Neutrophil (primary cell): ENCODE data around the gene APP.

Experiments used
- H3K27ac ChIP-seq: fragments of 200-600 bp; sonication (generic); 2 replicates; pipeline ENCODE4 v1.5.1; 2016; ENCODE audit warnings: mild to moderate bottlenecking, moderate library complexity
- H3K27me3 ChIP-seq: fragments of 200-600 bp; sonication (generic); 2 replicates; pipeline ENCODE4 v1.6.0; 2016; ENCODE audit warnings: mild to moderate bottlenecking
- H3K36me3 ChIP-seq: fragments of 200-600 bp; sonication (generic); 2 replicates; pipeline ENCODE4 v1.5.1; 2017
- H3K4me1 ChIP-seq, 2 experiments: fragments of 200-600 bp in 1 of 2; sonication (generic) in 1 of 2; 1 replicate in 1 of 2; 2 replicates in 1 of 2; pipeline versions ENCODE4 v1.5.1 to v1.6.1; 2013 to 2016; ENCODE audit warnings: low read depth in 1 of 2, low read length in 1 of 2, mild to moderate bottlenecking in 1 of 2, moderate library complexity in 1 of 2; ENCODE audit not compliant: control insufficient read depth in 1 of 2, insufficient read depth in 1 of 2
- H3K4me3 ChIP-seq, 2 experiments: fragments of 200-600 bp in 1 of 2; sonication (generic) in 1 of 2; 1 replicate in 1 of 2; 2 replicates in 1 of 2; pipeline ENCODE4 v1.5.1; 2013 to 2016; ENCODE audit warnings: low read depth in 1 of 2, low read length in 1 of 2, mild to moderate bottlenecking in 1 of 2, moderate library complexity in 1 of 2
- H3K9me3 ChIP-seq: fragments of 200-600 bp; sonication (generic); 2 replicates; pipeline ENCODE4 v1.5.1; 2016
- TF ChIP-seq, protein P1 (sequence below): fragments of 200-600 bp; sonication (generic); IDR thresholded peaks from 2 replicates; pipeline ENCODE4 v1.5.1; 2016; ENCODE audit warnings: antibody characterized with exemption

The APP gene

DNA sequence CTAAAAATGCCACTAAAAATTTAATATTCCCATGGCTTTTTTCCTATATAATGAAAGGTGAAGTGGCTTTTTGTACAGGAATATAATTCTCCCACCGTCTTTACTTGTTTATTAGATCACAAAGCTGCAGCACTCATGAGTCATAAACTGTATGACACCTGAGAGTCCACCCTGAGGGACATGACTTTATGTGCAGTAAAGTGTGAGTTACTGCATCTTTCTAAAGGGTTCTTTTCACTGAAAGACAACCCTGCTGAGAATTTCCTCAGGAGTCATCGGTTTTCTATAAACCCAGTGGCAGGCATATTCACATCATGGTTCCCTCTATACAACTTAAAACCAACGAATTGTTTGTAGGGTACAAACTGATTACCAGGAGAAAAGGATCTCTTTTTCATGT, 77.4 kb downstream of the APP start:
- H3K9me3 ChIP-seq, result no peaks in the 10 kb centered on the region
- peaks cover 13 to 15% of the 10 kb centered on the region in 2 experiments for H3K4me1 ChIP-seq
- TF ChIP-seq, protein P1, sequence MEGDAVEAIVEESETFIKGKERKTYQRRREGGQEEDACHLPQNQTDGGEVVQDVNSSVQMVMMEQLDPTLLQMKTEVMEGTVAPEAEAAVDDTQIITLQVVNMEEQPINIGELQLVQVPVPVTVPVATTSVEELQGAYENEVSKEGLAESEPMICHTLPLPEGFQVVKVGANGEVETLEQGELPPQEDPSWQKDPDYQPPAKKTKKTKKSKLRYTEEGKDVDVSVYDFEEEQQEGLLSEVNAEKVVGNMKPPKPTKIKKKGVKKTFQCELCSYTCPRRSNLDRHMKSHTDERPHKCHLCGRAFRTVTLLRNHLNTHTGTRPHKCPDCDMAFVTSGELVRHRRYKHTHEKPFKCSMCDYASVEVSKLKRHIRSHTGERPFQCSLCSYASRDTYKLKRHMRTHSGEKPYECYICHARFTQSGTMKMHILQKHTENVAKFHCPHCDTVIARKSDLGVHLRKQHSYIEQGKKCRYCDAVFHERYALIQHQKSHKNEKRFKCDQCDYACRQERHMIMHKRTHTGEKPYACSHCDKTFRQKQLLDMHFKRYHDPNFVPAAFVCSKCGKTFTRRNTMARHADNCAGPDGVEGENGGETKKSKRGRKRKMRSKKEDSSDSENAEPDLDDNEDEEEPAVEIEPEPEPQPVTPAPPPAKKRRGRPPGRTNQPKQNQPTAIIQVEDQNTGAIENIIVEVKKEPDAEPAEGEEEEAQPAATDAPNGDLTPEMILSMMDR, result no peak
- no peaks in the 10 kb centered on the region for H3K27me3 ChIP-seq
- H3K27ac ChIP-seq, result no peak overlapping the region
- H3K4me3 ChIP-seq, result no peak overlapping the region
- H3K36me3 ChIP-seq, result no peaks in the 10 kb centered on the region

DNA sequence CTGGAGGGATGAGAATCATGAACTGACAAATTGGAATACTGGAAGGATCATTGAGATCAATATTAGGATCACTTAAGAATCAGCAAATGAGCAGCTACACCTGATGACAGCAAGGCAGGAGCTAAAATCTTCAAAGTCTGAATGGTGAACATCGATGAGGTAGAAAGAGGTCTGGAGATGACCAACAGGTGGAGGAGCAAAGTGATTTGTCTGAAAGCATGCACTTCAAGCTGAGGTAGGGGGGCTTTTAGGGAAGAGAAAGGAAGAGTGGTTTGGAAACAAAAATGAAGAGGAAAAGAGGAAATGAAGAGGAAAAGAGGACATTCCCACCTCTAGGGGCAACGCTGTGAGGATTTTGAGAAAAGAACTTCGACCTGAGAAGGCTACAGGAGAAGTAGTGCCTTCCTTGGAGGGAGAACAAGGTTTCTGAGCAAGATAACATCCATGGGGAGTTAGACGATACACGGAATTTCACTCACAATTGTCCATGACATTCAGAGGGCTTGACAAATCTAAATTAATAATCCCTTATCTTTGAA, 79.0 kb downstream of the APP start:
- Histone ChIP-seq H3K4me1 (peaks cover 13 to 15% of the 10 kb centered on the region in 2 experiments), H3K9me3 (no peaks in the 10 kb centered on the region), H3K36me3 (no peaks in the 10 kb centered on the region), H3K27ac (peak overlapping the region; percentile 49), H3K27me3 (no peaks in the 10 kb centered on the region), H3K4me3 (no peak overlapping the region)
- TF ChIP-seq, protein P1, result no peak

DNA sequence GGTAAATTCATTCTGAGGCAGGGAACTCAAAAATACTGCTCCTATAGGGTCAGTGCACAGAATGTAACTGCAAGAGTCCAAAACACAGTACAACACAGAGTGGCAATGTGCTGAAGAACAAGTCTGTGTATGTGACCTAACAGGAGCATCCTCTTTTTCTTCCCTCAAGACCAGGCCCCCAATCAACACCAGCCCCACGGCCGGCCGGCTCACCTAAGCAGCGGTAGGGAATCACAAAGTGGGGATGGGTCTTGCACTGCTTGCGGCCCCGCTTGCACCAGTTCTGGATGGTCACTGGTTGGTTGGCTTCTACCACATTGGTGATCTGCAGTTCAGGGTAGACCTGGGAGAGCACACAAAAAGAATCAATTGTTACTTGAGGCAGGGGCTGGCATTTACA, 80.8 kb downstream of the APP start:
- TF ChIP-seq, protein P1, result no peak
- no peak overlapping the region for H3K27ac ChIP-seq

DNA sequence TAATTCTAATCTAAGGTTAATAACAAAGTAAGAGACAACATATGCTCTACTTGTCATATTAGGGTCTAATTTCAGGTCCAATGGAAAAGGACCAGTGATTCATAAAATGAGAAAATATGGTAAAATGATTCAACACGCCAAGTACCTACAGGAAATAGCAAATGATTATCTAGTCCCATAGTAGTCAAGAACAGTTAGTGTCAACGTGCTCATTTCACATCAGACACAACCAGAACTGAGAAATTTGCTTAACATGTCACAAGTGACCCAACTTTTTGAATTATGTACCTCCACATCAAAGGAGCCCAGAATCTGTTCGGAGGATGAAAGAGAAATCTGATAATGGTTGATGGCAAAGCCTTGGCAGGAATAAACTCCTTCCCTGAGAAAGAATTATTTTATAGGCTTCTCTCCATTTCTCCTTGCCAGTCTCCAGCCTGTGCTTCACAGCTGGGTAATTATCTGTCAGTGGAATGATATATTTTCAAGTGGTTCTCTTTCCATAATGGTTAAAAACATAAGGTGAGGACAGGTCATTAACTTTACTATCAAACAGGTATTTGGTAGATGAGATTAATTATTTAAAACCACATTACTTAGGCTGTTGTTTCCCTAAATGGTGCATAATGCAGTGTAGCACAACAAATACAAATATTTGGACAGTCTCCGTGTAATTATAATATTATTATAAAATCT, 83.2 kb downstream of the APP start:
- no peaks in the 10 kb centered on the region for H3K9me3 ChIP-seq
- peaks cover 13 to 15% of the 10 kb centered on the region in 2 experiments for H3K4me1 ChIP-seq
- no peak overlapping the region for H3K4me3 ChIP-seq
- H3K36me3 ChIP-seq, result no peaks in the 10 kb centered on the region
- no peak overlapping the region for H3K27ac ChIP-seq
- TF ChIP-seq, protein P1, result no peak
- H3K27me3 ChIP-seq, result no peaks in the 10 kb centered on the region

More for the DNA sequence above, 80.8 kb downstream of the APP start:
- H3K27me3 ChIP-seq, result no peaks in the 10 kb centered on the region
- H3K4me1 ChIP-seq, result peaks cover 13 to 15% of the 10 kb centered on the region in 2 experiments
- H3K36me3 ChIP-seq, result no peaks in the 10 kb centered on the region
- no peak overlapping the region for H3K4me3 ChIP-seq
- H3K9me3 ChIP-seq, result no peaks in the 10 kb centered on the region

DNA sequence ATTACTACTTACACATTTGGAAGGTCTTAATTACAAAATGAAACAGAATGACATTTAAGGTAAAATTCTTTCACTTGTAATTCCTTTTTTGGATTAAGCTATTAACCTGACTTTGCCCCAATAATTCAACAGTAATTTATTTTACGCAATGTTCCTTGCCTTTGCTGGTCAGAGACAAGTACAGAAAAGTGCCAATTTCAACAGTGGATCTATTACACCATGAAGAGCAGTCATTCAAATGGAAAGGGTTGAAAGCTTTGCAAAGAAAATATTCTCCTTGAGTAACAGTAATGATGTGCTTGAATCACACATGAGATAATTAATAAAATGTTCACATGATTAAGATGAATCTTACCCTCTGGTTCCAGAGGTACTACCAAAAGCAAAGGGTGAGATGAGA, 84.7 kb downstream of the APP start:
- H3K36me3 ChIP-seq, result no peaks in the 10 kb centered on the region

More for the DNA sequence above, 84.7 kb downstream of the APP start:
- no peak overlapping the region for H3K27ac ChIP-seq
- no peaks in the 10 kb centered on the region for H3K9me3 ChIP-seq
- H3K4me1 ChIP-seq, result peaks cover 3 to 5% of the 10 kb centered on the region in 2 experiments
- no peak overlapping the region for H3K4me3 ChIP-seq
- no peaks in the 10 kb centered on the region for H3K27me3 ChIP-seq
- TF ChIP-seq, protein P1, result no peak
